HL-60 (cell line): ENCODE data around the gene BAIAP2.

Source experiments
- DNase-seq, 2 experiments: peaks; one replicate each; pipeline ENCODE4 v3.0.0-alpha.2; 2010 to 2020; ENCODE audit warnings: low read depth in 1 of 2, low spot score in 1 of 2
- H3K27ac ChIP-seq: fragments of 250-450 bp; sonication (Bioruptor Pico); replicated peaks from 2 replicates; pipeline ENCODE4 v1.5.1; 2020; ENCODE audit warnings: mild to moderate bottlenecking, moderate library complexity
- H3K27me3 ChIP-seq: fragments of 250-450 bp; sonication (Bioruptor Pico); 2 replicates; pipeline ENCODE4 v1.5.1; 2021; ENCODE audit warnings: mild to moderate bottlenecking, moderate library complexity; ENCODE audit not compliant: insufficient read depth, poor library complexity, severe bottlenecking
- H3K4me3 ChIP-seq: replicated peaks from 2 replicates; pipeline ENCODE4 v1.5.1; 2011; ENCODE audit warnings: mild to moderate bottlenecking, control low read depth, low read length; ENCODE audit not compliant: insufficient read depth
- GABPA ChIP-seq: IDR thresholded peaks from 2 replicates; pipeline ENCODE4 v1.6.1; 2012; ENCODE audit warnings: low read depth
- POLR2AphosphoS5 ChIP-seq: IDR thresholded peaks from 2 replicates; pipeline ENCODE4 v1.6.1; 2012; ENCODE audit warnings: low read depth
- SPI1 ChIP-seq: IDR thresholded peaks from 2 replicates; pipeline ENCODE4 v1.6.1; 2012; ENCODE audit warnings: low read depth, mild to moderate bottlenecking, borderline replicate concordance
- TF ChIP-seq, protein P1 (sequence below): IDR thresholded peaks from 2 replicates; pipeline ENCODE4 v1.6.1; 2012; ENCODE audit warnings: low read depth; ENCODE audit not compliant: insufficient replicate concordance
- TF ChIP-seq, protein P2 (sequence below): IDR thresholded peaks from one replicate; pipeline ENCODE4 v1.5.1; 2011; ENCODE audit warnings: low read length, control low read depth, inconsistent platforms; ENCODE audit not compliant: insufficient read depth

BAIAP2 gene

DNA sequence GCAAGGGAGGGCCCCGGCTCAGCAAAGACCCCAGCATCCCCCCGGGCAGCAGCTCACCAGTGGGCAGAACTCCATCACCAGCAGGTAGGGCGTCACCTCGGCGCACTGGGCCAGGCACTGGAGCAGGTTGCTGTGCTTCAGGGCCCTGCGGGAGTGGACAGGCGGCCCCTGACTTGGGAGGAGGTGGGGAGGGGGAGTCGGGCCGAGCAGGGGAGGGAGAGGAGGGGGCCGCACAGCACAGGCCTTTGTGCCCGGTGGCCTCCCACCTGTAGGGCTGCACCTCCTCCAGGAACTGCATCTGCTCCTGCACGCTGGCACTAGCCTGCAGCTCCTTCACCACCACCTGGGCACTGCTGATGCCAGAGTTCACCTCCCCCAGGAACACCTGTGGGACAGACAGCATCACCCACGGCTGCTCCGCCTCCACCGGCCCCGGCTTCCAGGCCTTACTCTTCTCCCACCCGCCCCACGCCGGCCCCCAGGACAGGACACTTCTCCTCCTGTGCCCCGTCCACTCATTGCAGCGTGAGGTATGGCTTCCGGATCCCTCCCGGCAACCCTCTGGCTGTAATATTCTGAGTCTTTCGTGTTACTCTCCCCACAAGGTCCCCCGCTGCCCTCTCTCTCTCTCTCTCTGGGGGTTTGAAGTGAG lies 92.7 kb downstream of the BAIAP2 start:
- no peak for TF ChIP-seq POLR2AphosphoS5
- TF ChIP-seq, protein P1, sequence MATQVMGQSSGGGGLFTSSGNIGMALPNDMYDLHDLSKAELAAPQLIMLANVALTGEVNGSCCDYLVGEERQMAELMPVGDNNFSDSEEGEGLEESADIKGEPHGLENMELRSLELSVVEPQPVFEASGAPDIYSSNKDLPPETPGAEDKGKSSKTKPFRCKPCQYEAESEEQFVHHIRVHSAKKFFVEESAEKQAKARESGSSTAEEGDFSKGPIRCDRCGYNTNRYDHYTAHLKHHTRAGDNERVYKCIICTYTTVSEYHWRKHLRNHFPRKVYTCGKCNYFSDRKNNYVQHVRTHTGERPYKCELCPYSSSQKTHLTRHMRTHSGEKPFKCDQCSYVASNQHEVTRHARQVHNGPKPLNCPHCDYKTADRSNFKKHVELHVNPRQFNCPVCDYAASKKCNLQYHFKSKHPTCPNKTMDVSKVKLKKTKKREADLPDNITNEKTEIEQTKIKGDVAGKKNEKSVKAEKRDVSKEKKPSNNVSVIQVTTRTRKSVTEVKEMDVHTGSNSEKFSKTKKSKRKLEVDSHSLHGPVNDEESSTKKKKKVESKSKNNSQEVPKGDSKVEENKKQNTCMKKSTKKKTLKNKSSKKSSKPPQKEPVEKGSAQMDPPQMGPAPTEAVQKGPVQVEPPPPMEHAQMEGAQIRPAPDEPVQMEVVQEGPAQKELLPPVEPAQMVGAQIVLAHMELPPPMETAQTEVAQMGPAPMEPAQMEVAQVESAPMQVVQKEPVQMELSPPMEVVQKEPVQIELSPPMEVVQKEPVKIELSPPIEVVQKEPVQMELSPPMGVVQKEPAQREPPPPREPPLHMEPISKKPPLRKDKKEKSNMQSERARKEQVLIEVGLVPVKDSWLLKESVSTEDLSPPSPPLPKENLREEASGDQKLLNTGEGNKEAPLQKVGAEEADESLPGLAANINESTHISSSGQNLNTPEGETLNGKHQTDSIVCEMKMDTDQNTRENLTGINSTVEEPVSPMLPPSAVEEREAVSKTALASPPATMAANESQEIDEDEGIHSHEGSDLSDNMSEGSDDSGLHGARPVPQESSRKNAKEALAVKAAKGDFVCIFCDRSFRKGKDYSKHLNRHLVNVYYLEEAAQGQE, result no peak
- TF ChIP-seq GABPA, result no peak
- no peak for TF ChIP-seq SPI1
- TF ChIP-seq, protein P2, sequence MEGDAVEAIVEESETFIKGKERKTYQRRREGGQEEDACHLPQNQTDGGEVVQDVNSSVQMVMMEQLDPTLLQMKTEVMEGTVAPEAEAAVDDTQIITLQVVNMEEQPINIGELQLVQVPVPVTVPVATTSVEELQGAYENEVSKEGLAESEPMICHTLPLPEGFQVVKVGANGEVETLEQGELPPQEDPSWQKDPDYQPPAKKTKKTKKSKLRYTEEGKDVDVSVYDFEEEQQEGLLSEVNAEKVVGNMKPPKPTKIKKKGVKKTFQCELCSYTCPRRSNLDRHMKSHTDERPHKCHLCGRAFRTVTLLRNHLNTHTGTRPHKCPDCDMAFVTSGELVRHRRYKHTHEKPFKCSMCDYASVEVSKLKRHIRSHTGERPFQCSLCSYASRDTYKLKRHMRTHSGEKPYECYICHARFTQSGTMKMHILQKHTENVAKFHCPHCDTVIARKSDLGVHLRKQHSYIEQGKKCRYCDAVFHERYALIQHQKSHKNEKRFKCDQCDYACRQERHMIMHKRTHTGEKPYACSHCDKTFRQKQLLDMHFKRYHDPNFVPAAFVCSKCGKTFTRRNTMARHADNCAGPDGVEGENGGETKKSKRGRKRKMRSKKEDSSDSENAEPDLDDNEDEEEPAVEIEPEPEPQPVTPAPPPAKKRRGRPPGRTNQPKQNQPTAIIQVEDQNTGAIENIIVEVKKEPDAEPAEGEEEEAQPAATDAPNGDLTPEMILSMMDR, result no peak
- Histone ChIP-seq H3K4me3 (no peak overlapping the region), H3K27me3 (no peaks in the 10 kb centered on the region), H3K27ac (no peak overlapping the region)
- DNase-seq, result no peak

DNA sequence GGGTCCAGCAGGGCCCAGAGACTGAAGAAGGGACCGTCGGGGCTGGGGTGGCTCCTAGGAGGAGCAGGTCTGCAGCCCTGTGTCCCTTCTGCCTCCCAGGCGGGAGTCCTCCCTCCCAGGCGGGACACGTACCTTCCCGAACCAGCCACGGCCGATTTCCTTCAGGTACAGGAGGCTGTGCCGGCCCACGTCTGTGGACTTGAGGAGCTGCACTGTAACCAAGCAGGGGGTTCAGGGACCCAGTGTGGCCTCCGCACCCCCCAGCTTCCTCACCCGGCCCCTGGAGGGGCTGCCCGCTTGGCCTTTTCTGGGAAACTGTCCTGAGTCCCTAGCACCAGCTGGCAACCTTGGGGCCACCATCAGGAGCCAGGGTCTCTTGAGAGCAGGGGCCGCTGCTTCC lies 93.4 kb downstream of the BAIAP2 start:
- TF ChIP-seq, protein P2, result no peak
- TF ChIP-seq, protein P1, result no peak
- TF ChIP-seq GABPA (no peak), SPI1 (no peak), POLR2AphosphoS5 (no peak)
- H3K27ac ChIP-seq, result no peak overlapping the region
- no peak overlapping the region for H3K4me3 ChIP-seq
- no peaks in the 10 kb centered on the region for H3K27me3 ChIP-seq
- DNase-seq, result no peak

- no peak for DNase-seq
- H3K27ac ChIP-seq, result no peak overlapping the region
- TF ChIP-seq, protein P2, result no peak
- TF ChIP-seq GABPA, result no peak
- TF ChIP-seq SPI1, result no peak
- TF ChIP-seq POLR2AphosphoS5, result no peak
- TF ChIP-seq, protein P1, result no peak
- H3K27me3 ChIP-seq, result no peaks in the 10 kb centered on the region
- no peak overlapping the region for H3K4me3 ChIP-seq
Observed at GRCh38 chr17:81128774-81129173, 93.8 kb downstream of the BAIAP2 start.
